NCI-H748 (cell line): Measurements from ENCODE around the gene MBP.
"Not testable (repeated sequence)": the region's sequence is repeated elsewhere in the genome, so short reads cannot be mapped to it uniquely, and the experiment has no call there.

Experiments used
- DNase-seq: peaks from one replicate; lab custom pipeline; 2025; ENCODE audit not compliant: unreplicated experiment; lab: John Stamatoyannopoulos, UW

The MBP gene

DNA sequence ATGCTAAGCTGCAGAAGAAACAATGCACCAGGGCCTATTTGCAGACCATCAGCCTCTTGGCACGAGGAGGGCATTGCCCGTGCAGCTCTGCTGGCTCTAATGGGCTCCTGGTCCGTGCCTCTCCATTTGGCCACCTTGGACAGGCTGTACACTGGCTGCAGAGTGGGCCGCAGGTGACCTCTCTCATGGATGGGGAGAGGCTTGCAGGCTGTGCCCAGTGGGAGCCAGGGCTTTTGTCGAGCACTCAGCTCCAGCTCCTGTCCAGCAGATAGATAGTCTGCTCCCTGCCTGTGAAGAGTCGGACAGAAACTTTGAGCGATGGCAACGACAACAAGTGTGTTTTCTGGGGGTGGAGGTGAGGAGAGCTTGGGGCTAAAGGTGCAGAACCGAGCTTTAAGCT, 100.9 kb downstream of the MBP start:
- DNase-seq = no peak

DNA sequence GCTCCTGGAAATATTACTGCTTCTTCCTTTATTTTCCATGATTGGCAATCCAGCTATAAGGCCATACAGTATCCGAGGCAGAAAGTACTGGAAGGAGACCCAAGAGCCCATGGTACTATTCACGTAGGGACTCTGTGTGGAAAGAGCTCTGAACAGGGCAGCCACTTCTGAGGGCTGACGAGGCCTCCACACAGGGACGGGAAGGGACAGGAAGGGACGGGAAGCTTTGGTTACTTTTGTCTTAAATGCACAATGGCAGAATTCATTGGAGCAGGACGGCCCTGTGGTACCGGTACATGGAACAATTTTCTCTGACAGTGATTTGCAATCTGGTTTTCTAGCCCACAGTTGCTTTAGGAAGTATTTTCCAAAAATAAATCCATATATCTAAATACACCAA, 102.4 kb downstream of the MBP start:
- DNase-seq = no peak

DNA sequence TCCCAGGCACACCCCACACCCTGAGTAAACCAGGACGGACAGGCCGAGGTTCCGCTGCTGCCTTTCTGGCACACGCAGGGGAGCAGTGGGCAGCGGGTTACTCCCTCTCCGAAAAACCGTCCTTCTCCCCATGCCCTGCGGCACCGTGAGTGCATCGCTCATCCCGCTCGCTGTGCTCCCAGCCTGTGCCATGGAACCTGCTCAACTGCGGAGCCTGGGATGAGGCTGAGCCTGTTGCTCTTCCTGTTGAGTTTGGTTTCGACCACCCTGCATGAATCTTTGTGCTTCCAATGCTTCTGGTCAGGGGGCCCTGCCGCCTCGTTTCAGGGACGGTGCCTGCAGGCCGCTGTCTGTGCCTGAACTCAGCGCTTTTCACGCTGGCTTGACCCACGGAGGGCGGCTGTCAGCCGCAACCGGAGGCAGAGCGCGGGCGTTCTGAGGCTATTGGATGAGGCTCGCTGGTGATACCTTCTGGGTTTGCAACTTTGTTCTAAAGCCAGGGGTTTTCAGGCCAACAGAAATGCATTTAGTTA, 106.7 kb downstream of the MBP start:
- no peak for DNase-seq

DNA sequence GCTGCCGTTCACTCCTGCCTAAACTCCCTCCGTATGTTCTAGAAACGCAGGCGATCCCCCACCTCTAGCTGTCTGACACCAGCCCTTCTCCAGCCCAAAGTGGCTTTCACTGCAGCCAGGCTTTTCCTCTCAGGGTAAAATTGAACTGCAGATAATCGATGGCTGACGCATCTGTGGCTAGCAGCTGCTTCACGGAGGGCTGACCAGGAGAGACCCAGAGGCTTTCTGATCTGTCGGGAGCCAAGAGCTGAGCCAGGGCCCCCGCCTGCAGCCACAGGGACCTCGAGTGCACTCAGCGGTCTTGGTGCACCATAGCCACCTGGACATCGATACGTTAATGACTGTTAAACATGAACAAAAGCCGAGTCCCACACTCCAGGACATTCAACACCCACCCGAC, 107.5 kb downstream of the MBP start:
- no peak for DNase-seq

DNA sequence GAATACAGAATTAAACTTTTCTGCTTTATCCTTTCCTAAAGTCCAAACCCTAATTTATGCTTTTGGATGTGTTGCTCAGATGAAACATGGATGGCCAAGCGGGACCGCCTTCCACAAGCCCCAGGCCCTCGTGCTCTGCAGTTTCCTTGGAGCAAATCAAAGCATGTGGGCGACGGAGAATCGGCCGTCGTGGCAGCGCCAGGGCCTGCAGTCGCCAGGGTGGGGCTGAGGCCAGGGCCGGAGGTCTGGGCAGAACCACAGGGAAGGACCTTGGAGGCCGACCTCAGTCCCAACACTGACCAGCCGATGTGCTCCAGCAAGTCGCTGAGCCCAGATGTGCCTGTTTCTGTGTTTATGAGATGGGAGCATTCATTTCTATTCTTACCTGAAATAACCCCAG, 108.1 kb downstream of the MBP start:
- no peak for DNase-seq

DNA sequence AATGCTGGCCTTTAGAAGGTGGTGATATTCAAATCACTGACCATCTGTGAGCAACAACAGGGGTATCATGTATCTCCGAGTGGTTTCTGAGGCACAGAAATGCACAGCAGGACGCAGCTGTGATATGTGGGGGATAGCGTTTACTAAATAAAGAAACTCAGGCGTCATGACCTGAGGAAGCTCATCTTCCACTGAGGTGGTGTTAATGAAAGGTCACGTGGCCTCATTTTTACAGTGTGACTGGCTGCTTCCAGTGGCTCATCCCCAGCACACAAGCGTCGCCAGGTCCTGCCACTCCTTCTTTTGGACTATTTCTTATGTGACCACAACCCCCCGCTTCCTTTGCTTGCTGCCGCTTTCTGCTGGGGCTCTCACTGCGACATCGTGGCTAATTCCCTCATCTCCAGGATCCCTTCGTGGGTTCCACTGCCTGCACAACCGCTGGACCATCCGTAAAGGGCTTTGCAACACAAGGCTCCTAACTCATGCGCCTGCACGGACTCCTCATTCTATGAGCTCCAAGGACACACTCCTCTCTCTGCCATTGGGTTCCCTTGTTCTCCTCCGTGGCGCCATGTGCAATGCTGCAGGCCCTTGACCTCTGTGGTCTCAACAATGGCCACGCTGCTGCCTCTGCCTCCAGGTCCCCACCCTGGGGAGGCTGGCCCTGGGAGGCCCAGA, 109.3 kb downstream of the MBP start:
- peak; percentile 20 for DNase-seq

DNA sequence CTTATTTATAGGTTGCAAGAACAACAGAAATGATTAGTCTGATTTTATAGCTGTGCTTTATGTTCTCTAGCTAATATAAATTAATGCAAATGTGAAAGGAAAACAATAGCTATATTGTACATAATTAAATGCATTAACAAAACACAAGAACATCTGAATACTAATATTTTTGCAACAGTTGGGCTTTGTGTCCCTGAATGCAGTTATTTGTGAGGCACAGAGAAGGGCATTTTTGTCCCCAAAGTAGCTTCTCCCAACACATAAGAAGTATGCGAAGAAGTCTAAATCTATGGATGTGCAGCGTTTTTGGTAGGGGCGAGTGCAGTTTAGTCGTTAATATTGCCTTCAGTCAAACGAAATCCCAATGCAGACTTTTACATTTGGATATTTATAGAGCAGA, 110.0 kb downstream of the MBP start:
- DNase-seq = no peak

DNA sequence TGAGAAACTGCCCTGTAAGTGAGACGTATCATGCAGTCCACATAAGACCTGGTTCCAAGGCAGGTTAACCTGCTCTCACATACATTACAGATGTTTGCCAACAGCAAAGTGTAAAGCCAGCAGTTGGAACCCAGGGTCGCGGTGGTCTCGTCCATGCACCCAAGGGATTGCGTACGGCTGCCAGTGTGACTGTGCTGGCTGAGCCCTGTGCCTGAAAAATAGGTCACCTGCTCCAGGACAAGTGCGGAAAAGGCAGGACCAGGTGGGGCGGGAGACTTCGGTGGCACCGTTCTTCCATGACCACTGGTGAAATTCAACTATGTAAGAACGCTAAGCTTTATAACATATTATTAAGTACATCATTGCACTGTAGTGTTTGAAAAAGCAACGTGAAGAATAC, 110.5 kb downstream of the MBP start:
- no peak for DNase-seq

DNA sequence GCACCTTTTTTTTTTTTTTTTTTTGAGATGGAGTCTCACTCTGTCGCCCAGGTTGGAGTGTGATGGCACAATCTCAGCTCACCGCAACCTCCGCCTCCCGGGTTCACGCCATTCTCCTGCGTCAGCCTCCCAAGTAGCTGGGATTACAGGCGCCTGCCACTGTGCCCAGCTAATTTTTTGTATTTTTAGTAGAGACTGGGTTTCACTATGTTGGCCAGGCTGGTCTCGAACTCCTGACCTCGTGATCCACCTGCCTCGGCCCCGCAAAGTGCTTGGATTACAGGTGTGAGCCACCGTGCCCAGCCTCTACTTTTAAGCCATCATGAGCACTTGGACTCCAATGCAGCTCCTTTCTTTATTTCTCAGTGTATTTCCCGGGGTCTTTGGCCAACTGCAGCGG, 111.1 kb downstream of the MBP start:
- not testable (repeated sequence) for DNase-seq

DNA sequence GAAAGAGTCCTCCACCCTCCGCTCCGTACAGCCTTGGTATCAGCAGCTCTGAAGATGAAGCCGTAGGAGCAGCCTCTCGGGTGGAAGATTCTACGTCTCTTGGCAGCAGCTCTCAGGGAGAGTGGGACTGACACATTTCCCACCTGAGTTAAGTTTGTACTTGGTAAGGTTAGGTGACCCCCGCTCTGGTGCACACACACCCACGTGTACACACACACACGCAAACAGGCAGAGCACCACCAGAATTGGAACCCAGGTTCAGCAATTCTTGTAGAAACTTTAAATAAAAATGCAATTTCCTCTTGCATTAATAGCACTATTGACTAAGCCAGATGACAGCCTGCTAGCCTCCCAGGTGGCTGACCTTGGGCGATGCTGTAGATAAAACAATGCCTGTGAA, 111.5 kb downstream of the MBP start:
- DNase-seq = no peak

DNA sequence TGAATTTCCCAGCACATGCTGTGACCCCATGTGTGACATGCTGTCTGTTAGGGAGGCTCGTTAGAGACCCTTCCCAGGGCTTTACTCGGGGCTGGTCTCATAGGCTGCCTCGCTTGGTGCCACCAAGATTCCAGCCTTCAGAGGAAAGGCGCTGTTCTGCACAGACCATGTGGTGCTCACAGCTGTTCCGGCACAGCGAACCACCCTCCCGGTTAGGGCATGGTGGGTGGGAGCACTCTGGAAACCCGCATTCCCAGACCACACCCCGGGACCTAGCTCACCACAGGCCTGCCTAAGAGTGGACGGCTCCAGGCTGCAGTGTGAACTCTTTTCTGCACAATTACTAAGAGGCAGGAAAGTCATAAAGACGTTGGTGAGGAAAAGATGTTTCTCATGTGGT, 112.0 kb downstream of the MBP start:
- DNase-seq = no peak

DNA sequence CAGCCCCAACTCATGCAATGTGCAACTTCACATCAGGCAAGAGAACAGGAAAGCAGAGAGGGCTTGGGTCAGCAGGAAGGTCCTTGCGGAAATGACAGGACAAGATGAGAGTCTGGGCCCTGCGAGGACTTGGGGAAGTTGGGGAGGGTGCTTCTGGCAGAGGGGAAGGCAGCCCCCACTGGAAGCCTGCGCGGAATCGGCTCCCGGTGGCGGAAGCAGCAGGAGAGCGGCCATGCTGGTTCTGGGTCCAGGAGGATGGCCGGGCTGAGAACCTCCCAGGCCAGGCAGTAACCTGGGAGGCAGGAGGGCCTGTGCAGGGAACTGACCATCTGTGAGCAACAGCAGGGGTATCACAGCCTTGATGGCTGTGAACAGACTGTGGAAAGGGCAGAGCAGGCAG, 112.9 kb downstream of the MBP start:
- DNase-seq = no peak

DNA sequence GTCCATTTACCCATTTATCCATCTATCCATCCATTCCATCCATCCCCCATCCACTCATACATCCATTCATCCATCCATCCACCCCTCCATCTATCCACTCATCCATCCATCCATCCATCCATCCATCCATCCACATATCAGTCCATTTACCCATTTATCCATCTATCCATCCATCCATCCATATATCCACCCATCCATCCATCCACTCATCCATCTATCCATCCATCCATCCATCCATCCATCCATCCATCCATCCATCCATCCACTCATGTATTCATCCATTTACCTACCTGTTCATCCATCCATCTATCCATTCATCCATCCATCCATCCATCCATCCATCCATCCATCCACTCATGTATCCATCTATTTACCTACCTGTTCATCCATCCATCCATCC, 113.9 kb downstream of the MBP start:
- DNase-seq = not testable (repeated sequence)

DNA sequence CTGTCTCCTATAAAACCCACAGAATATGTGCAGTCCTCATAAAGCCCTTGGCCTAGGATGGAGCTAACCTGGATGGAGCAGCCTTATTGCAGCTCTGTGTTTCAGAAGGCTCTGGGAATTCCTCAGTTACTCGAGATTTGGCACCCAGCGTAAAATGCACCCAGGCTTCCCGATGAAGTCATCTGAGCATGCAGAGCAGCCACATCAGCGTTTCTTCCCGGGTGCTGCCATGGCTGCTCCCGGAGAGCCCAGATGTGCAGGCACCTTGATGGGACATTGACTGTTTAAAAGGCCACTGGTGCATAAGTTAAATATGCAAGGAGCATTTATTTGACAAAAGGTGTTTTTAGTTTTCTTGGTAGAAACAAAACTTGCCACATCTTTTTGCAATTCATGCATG, 115.2 kb downstream of the MBP start:
- DNase-seq = no peak

DNA sequence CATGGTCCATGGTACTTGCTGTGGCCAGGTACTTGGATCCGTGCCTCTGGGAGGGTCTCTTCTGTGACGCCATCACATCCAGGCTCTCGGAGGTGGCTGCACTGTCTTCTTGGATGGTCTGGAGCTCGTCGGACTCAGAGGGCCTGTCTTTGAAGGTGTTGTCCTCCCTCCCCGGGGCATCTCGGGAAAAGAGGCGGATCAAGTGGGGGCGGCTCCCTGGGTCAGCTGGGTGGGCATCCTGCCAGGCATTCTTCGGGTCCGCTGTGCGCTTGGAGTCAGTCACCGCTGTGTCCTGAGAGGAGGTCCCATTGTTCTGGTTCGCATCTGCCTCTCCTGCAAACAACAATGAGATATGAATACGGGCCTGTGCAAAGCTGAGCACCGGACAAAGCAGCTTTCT, 115.6 kb downstream of the MBP start:
- peak; percentile 15 for DNase-seq

DNA sequence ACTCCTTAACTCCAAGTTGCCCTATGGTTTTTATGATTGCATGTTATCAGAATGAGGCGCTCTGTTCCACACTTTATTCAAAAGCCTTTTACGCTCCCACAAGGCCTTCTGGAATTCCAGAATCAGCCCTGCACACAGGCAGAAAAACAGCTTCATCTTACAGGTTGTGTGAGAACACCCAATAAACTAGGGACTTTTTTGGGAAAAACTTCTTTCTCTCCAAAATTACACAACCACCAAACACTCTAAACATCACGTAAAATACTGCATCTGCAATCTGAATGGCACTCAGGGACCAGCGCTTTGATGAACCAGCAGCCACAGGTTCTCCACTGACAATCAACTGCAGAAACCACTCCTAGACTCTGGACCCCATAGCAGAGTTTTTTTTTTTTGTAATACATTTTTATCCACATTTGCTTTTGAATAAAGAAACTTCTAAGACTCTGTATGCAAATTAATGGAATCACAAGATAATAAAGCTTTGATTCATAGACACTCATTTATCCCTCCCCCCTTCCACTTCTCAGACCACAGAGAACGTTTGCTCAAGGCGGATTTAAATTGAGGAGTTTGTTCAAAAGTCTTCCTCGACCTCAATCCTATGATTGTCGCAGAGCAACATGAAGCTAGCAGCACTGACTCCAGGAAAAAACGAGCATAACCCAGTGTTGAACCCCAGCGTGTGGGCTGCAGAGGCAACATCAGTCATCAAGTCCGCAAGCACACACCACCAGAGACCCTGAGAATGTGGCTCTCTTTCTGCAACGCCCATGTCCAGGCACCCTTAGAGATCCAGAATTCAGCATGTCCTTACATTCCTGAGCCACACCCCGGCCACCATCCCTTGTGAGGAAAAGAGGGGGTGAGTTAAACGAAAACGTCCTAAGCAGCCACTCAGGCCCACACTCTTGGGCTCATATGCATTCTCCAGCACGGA, 116.5 kb downstream of the MBP start:
- no peak for DNase-seq

DNA sequence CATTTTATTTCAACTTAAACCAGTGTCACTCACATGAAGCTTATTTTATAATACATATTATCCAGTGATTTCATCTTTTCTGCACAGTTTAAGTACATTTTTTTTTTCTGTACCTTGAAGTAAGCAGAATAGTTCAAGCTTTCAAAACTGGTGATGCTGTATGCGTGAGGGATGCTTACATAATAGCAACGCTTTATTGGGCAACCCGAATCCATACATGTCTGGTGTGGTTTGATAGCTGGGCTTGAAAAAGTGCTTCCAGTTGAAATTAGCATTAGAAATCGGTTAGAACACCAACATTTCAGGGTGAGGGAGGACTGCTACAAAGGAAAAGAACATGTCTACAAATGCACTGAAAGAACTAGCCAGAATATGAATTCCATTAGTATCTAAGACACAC, 117.4 kb downstream of the MBP start:
- DNase-seq = no peak

DNA sequence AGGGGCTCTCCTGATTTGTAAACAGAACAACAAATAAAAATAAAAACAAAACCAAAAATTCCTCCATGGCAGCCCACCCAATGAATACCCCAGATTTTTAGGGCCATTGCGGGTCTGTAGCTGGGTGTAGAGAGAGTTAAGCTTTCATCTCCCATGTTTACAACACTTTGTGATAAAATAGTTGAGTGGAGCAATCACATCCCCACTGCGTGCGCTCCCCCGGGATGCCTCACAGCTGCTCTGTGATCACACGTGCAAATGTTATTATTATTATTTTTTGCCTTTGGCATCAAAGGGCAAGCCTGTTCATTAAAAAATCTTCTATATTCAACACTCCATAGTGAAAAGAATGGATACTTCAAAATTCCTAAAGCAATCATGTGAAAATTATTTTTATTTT, 118.0 kb downstream of the MBP start:
- no peak for DNase-seq

DNA sequence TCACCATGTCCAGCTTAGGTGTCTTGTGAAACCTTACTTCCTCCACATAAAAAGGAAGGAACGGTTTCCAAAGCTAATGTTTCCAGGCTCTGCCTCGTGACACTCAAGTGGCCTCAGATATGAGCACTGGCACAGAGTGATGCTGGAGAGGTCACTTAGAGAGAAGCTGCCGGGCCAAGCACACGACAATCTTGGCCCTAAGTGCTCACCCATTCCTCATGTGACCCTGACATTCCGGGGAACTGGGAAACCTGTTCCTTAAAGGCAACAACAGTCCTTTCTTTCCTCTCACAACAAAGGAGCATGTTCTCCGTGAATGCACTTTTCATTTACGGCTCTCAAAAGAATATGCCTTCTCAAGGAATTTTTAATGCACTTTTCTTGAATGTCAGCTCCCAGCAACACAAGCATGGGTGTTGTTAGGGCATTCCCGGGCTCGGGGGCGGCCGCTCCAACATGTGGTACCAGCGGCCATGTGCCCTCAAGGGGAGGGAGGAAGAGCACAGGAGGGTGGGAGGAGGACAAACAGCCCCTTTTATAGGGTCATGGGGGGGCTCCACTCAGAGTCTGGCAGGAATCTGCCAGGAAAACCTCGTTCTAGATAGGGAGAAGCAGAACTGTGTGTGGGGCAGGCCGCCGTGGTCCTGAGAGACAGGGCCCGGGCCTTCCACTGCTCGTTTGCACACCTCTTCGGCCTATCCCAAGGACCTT, 118.6 kb downstream of the MBP start:
- no peak for DNase-seq

DNA sequence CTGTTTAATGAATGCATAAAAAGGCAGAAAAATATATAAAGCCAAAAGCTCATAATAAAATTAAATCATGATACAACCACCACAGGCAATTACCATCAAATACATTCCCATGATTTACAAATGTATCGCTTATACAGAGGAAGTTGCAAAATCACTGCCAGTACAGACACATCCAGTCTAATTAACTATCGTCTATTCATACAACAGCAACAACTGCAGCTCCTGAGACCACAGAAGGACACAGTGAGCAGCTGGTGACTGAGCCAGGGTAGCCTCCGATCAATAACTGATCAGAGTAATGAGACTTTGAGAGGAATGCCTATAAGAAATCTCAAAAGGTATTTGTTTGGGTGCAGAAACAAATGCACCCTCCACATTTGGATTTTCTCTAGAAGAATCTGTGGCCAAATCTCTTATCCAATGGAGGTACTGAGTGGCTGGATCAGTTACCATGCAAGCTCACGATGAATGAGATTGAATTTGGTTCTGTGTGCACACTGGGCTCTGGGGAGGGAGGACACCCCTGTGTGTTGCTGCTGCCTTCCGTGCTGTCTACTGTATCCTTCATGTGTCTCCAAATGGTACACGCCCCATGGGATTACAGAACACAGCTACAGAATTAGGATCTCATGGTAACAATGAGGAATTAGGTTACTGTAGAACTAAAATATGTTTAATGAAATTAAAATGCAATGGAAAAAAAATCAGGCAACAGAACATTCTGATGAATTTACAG, 119.6 kb downstream of the MBP start:
- no peak for DNase-seq

DNA sequence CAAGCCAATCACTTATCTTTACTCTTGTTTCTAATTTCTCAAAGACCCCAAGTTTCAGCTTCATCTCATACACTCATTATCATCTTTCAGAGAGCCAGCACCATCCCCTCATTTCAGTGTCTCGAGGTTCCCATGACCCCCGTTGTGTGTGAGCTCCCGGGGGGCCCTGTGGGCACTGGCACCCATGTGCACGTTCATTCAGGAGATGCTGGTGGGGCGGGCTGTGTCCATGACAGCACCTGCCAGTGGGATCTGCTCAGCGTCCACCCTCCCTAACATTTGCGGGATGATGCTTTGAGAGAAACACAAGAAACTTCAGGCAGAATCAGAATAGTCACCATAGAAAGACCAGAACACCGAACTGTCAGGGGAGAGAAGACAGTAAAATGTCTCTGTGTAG, 120.5 kb downstream of the MBP start:
- no peak for DNase-seq
